ENCODE measurements around the gene CMTM1. TPM values are rescaled to one million over a fixed set of nuclear protein-coding genes. Genes with fewer than 3 reads are reported as not detected.

CMTM1 gene
- total and polyA plus RNA-seq, 2 donors (not counting 3 experiments of a cell fraction or from before 2014, with no cell fraction given), result 3.0 to 12.3 TPM

DNA sequence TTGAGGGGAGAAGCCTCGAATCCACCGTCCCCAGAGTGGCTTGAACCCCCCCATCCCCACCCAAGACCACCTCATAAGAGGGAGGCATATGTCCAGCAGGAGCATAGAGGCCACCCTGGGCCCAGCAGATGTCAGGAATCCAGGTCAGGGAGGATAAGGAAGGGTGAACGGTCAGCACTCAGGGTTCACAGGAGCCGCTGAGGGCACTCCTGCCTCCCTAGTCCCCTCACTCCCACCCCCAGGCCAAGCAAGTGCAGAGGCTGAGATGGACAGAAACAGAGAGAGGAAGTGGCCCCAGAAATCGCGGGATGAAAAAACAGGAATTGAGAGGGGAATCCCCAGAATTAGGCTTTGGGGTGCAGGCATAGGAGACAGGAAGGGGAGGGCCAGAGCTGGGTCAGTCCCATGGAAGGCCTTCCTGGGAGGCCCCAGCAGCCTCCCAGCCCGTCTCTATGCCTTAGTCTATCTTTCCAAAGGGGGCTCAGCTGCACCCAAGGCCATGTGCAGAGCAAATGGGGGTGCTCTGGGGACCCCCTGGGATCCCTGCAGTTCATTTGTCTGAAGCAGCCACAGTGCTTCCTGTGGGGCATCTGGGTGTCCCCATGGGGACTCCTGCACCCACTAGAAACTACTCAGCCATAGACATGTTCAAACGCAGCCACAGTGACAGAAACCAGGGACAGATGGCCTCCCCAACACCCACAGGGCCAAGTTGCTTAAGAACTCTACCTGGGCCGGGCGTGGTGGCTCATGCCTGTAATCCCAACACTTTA, 39.9 kb downstream of the CMTM1 start:
- TF ChIP-seq JUN (IDR thresholded peaks at IDR 0.05; ENCODE audit: borderline replicate concordance, insufficient read depth, insufficient read length, low read depth) (no peak), POLR2AphosphoS5 (IDR thresholded peaks at IDR 0.05; ENCODE audit: insufficient read depth, low read depth, low read length) (no peak), EZH2 (IDR thresholded peaks at IDR 0.05; ENCODE audit: borderline replicate concordance, low read depth, low read length, severe bottlenecking) (no peak), POLR2A (IDR thresholded peaks at IDR 0.05; ENCODE audit: low read depth, low read length) (no peak), FOS (IDR thresholded peaks at IDR 0.05; ENCODE audit: borderline replicate concordance, insufficient read depth, low read length) (no peak)
- TF ChIP-seq, protein P1, sequence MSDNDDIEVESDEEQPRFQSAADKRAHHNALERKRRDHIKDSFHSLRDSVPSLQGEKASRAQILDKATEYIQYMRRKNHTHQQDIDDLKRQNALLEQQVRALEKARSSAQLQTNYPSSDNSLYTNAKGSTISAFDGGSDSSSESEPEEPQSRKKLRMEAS (IDR thresholded peaks at IDR 0.05; ENCODE audit: insufficient read depth, insufficient read length), result no peak
- Histone ChIP-seq H3K79me2 (ENCODE audit: control insufficient read depth, insufficient read depth, low read length) (peaks cover 30% of the 10 kb centered on the region), H3K9me3 (replicated peaks; ENCODE audit: control insufficient read depth, insufficient read depth, low read length) (no peaks in the 10 kb centered on the region), H3K4me2 (ENCODE audit: insufficient read depth, low read length) (peak overlapping the region; percentile 57), H3K4me3 (replicated peaks in 1 of 3; ENCODE audit: insufficient read depth in 1 of 3, low read depth in 1 of 3, low read length in 3 of 3) (peak overlapping the region; percentile 64 to 91 (median 67)), H2AFZ (ENCODE audit: low read depth, low read length) (no peak overlapping the region), H3K27ac (ENCODE audit: insufficient read depth, low read depth, low read length) (peak overlapping the region; percentile 73), H3K4me1 (ENCODE audit: control insufficient read depth, extremely low read depth, insufficient read depth, low read length) (peaks cover 17% of the 10 kb centered on the region), H3K9me1 (replicated peaks; ENCODE audit: control insufficient read depth, extremely low read depth, insufficient read depth, low read length) (no peaks in the 10 kb centered on the region), H4K20me1 (replicated peaks; ENCODE audit: control insufficient read depth, extremely low read depth, insufficient read depth, low read length) (no peaks in the 10 kb centered on the region), H3K9ac (replicated peaks; ENCODE audit: extremely low read depth, insufficient read depth, low read length) (peak overlapping the region; percentile 90), H3K36me3 (ENCODE audit: control insufficient read depth in 2 of 2, extremely low read depth in 1 of 2, insufficient read depth in 2 of 2, low read length in 2 of 2) (peaks cover 9 to 20% of the 10 kb centered on the region in 2 experiments), H3K27me3 (ENCODE audit: control insufficient read depth in 2 of 2, insufficient read depth in 2 of 2, low read length in 2 of 2) (no peaks in the 10 kb centered on the region)
- DNase-seq (ENCODE audit: low read depth, low spot score) (no peak), FAIRE-seq (peak; percentile 37)
- CTCF ChIA-PET, result interaction anchor here (0.6 to 6.3 kb wide), 3 partner anchors 45 to 262 kb away, joined by 4 to 171 read pairs (median 67); no protein-coding TSS in a partner anchor
- intact Hi-C loops (cut with micrococcal nuclease) (loop anchor here (1.0 to 5.0 kb wide), 4 partner anchors 42 to 136 kb away; partner anchors contain the start of gene CKLF), dilution Hi-C loops (cut with MboI; ENCODE audit: extremely low pct_ligation_motif_present, low sequenced_read_pairs) (no loop called here)
- POLR2A ChIA-PET, result no interaction called here
- BruUV-seq (replicated peaks), result no TSS peak

Measured in endothelial cell of umbilical vein (primary cell).